Activated gamma-delta T cell treated with anti-CD3 and anti-CD28 coated beads, Interleukin-2, amount 50 U/mL, for 16 hours (primary cell): ENCODE data around the gene CAPN12.
A peak's percentile ranks its signal among the peaks of the same experiment; 100 is the strongest.
"Not testable (repeated sequence)": the region's sequence is repeated elsewhere in the genome, so short reads cannot be mapped to it uniquely, and the experiment has no call there.

Source experiments
- DNase-seq: peaks from one replicate; pipeline ENCODE4 v3.0.0-alpha.2; 2020; ENCODE audit warnings: low read depth

Gene CAPN12

GRCh38 chr19:38744298-38744681 is at the start of gene CAPN12:
CAPN12 (minus strand) TSS chr19:38744474; CDS start chr19:38744165, 309 bp downstream.
- no peak for DNase-seq

- no peak for DNase-seq
These were observed 49.4 kb upstream of the CAPN12 start for GRCh38 chr19:38793671-38794070.

GRCh38 chr19:38793177-38793576 is 48.9 kb upstream of the CAPN12 start:
- no peak for DNase-seq

GRCh38 chr19:38792250-38793111 is 48.2 kb upstream of the CAPN12 start:
- peak; percentile 28 for DNase-seq

GRCh38 chr19:38791451-38792064 is 47.3 kb upstream of the CAPN12 start:
- DNase-seq, result not testable (repeated sequence)

GRCh38 chr19:38790507-38791403 is 46.5 kb upstream of the CAPN12 start:
- DNase-seq, result not testable (repeated sequence)

- no peak for DNase-seq
These were observed 44.4 kb upstream of the CAPN12 start, which contains the start of gene LGALS7B for GRCh38 chr19:38788478-38789243. LGALS7B (plus strand) TSS chr19:38789200; CDS start chr19:38789227, 27 bp downstream.

GRCh38 chr19:38786572-38787265 is 42.4 kb upstream of the CAPN12 start:
- no peak for DNase-seq

GRCh38 chr19:38786061-38786460 is 41.8 kb upstream of the CAPN12 start:
- not testable (repeated sequence) for DNase-seq

- no peak for DNase-seq
These were observed 41.0 kb upstream of the CAPN12 start for GRCh38 chr19:38785187-38785699.

- no peak for DNase-seq
These were observed 40.0 kb upstream of the CAPN12 start for GRCh38 chr19:38784224-38784623.

- not testable (repeated sequence) for DNase-seq
These were observed 37.9 kb upstream of the CAPN12 start for GRCh38 chr19:38782212-38782611.

- DNase-seq, result no peak
These were observed 36.8 kb upstream of the CAPN12 start for GRCh38 chr19:38781058-38781457.

GRCh38 chr19:38780443-38780842 is 36.2 kb upstream of the CAPN12 start:
- DNase-seq, result no peak

- no peak for DNase-seq
These were observed 34.5 kb upstream of the CAPN12 start for GRCh38 chr19:38778733-38779132.

- DNase-seq, result no peak
These were observed 30.1 kb upstream of the CAPN12 start for GRCh38 chr19:38774181-38774950.

- no peak for DNase-seq
These were observed 29.3 kb upstream of the CAPN12 start, which contains the start of gene LGALS7 for GRCh38 chr19:38773469-38774177. LGALS7 (minus strand) TSS chr19:38773517; CDS start chr19:38773492, 25 bp downstream.

- DNase-seq, result not testable (repeated sequence)
These were observed 27.3 kb upstream of the CAPN12 start for GRCh38 chr19:38771569-38771968.

- not testable (repeated sequence) for DNase-seq
These were observed 26.6 kb upstream of the CAPN12 start for GRCh38 chr19:38770949-38771275.
